Glomerular endothelial cell (primary cell): Measurements from ENCODE around the gene ACADVL. TPM values are rescaled to one million over a fixed set of nuclear protein-coding genes. Genes with fewer than 3 reads are reported as not detected.

ENCODE experiments used
- DNase-seq: peaks from one replicate; pipeline ENCODE4 v3.0.0-alpha.2; 2011; ENCODE audit warnings: low read depth, low spot score; ENCODE audit errors: extremely low read depth
- total RNA-seq: library from RNA; depleted of rRNA; stranded (reverse); fragments of >200 nt; gene quantifications from 2 replicates; pipeline ENCODE4 v1.2.3, GENCODE V29; 2015

Gene ACADVL
- total RNA-seq, 1 donor from 2014 or later: 369 TPM

GRCh38 chr17:7250695-7251627 lies 31.2 kb downstream of the ACADVL start:
- no peak for DNase-seq

GRCh38 chr17:7251661-7252175 lies 32.0 kb downstream of the ACADVL start, which contains the start of gene CTDNEP1:
CTDNEP1 (minus strand) TSS chr17:7251734; CDS start chr17:7251296, 438 bp downstream.
- peak; percentile 98 for DNase-seq

GRCh38 chr17:7252176-7253043 lies 32.7 kb downstream of the ACADVL start, which contains the start of gene ELP5:
ELP5 (plus strand) TSS chr17:7252215; CDS start chr17:7252551, 336 bp downstream.
- peak; percentile 73 for DNase-seq

- DNase-seq: no peak
Observed at GRCh38 chr17:7253082-7253481, 33.3 kb downstream of the ACADVL start.

- DNase-seq: no peak
Observed at GRCh38 chr17:7254511-7254910, 34.8 kb downstream of the ACADVL start.

- no peak for DNase-seq
Observed at GRCh38 chr17:7256766-7257456, 37.2 kb downstream of the ACADVL start.

- DNase-seq: no peak
Observed at GRCh38 chr17:7258731-7259554, 39.2 kb downstream of the ACADVL start.

GRCh38 chr17:7259555-7259889 lies 39.8 kb downstream of the ACADVL start:
- DNase-seq: no peak

GRCh38 chr17:7260151-7260550 lies 40.4 kb downstream of the ACADVL start:
- DNase-seq: no peak

- DNase-seq: no peak
Observed at GRCh38 chr17:7260651-7261378, 41.1 kb downstream of the ACADVL start.

GRCh38 chr17:7261379-7262191 lies 41.8 kb downstream of the ACADVL start:
- DNase-seq: no peak

- DNase-seq: no peak
Observed at GRCh38 chr17:7262192-7262934, 42.6 kb downstream of the ACADVL start, which contains the start of gene CLDN7. CLDN7 (minus strand) TSS chr17:7262478; CDS start chr17:7262043, 435 bp downstream.

GRCh38 chr17:7262935-7263800 lies 43.4 kb downstream of the ACADVL start:
- DNase-seq: no peak

- DNase-seq: no peak
Observed at GRCh38 chr17:7263801-7264078, 44.0 kb downstream of the ACADVL start.

- no peak for DNase-seq
Observed at GRCh38 chr17:7266784-7267183, 47.0 kb downstream of the ACADVL start.
